Measurements from ENCODE around the gene SLC44A3.

The SLC44A3 gene

DNA sequence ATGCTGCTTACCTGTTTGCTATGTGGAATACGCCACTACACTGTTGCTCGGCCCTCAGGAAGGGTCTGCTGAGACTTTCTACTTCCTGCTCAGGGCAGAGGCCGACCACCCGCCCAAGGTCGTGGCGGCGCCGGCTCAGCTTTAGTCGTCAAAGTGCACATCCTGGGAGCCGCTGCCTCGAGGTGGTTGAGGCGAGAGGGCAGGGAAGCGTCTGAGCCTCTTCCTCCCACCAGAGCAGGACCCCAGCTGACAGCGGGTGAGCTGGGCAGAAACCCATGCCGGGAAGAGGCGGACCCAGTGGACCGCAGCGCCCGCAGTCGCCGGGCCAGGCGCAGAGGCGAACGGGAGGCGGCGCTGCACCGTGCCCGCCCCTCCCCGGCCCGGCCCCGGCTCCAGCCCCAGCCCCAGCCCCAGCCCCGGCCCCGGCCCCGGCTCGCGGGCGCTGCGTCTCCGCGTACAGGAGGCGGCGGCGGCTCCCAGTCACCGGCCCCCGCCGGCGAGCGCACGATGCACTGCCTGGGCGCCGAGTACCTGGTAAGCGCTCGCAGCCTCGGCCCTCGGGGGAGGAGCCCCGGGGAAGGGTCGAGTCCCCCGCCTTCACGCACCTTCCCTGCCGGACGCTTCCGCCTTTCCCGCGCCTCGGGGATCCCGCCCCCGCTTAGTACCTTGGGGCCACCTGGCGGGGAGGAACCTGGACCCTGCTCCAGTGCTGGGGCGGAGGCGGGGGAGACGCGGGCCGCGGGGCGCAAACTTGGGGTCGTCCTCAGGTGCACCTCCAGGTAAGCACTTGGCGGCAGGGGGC lies at the start of gene SLC44A3:
SLC44A3 (plus strand) TSS at position 413 of the 802 bp plus-strand sequence; CDS start at position 508, 95 bp downstream.
- no peak for DNase-seq

GRCh38 chr1:94772230-94772641 lies 47.9 kb upstream of the SLC44A3 start:
- DNase-seq = no peak

DNA sequence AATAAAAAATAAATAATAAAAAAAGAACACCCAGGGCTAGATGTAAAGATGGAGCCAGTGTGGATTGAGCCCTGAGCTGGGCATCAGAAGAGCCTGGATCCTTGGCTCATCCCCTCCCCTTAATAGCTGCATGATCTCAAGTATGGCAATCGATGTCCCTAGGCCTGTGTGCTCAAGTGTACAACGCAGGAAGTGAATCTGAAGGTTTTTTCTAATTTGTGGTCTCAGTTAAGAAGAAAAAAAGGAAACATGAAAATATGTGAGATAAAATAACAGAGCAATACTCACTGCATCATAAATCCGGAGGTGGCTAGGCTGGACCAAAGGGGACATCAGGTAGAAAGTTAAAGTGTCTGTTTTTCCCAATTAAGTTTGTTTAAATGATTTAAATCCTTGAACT lies 47.3 kb upstream of the SLC44A3 start:
- no peak for DNase-seq

DNA sequence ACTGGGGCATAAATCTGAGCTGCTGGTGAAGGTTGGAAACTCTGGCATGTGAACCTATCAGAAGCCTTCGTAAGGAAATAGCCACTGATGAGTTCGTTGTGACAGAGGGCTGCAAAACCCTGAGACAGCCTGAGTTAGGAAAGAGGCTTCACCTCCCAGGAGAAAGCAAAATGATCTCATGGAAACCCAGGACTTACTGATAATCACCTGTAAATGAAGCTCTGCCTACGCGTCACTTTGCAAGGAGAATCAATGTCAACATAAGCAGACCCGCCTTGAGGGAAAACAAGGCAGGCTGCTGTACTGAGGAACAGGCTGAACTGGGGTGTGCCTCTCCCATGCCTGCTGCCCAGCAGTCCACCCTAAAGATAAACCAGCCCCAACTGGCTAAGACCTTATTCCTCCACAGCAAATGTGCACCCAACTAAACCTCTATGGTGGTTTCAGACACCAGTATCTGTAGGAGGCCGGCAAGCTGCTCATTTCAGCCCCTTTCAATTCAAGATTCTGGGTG lies 46.8 kb upstream of the SLC44A3 start:
- DNase-seq = no peak

DNA sequence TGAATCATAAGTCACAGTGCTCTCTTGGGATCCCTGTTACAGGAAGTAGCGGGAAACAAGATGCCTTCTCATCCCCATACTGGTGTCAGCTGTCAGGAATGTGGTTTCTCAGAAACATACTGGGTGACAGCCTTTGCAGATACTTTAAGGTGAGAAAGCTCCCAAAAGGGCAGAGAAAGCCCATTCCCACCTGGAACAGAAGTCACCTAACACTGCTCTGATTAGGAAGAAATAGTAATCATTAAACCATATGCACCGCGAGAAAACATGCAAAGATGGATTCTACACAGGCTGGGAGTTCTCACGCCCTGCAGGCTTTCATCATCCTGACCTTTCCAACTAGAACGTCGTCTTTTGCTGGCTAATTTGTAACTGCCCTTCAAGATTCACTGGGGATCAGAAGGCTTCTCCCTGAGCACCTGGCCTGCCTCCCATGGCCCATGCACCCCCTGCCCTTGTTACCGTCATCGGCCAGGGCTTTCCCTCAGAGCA lies 46.2 kb upstream of the SLC44A3 start:
- no peak for DNase-seq

- DNase-seq = no peak
Observed at GRCh38 chr1:94776474-94776873, 43.7 kb upstream of the SLC44A3 start.

DNA sequence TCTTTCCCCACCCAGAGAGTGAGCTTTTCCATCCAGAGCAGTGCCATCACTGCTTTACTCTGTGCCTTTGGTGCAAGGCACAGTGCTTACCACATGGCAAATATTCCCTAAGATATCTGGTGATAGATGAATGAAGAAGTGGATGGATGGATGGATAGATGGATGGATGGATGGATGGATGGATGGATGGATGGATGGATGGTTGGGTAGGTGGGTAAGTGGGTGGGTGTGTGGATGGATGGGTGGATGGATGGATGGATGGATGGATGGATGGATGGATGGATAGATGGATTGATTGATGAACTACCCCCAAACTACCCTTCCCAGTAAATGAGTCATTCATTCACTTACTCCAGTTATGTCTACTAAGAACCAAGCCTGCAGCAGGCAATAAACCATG lies 42.9 kb upstream of the SLC44A3 start:
- no peak for DNase-seq

GRCh38 chr1:94778808-94779207 lies 41.3 kb upstream of the SLC44A3 start:
- no peak for DNase-seq

- no peak for DNase-seq
Observed at GRCh38 chr1:94783342-94784189, 36.6 kb upstream of the SLC44A3 start.

DNA sequence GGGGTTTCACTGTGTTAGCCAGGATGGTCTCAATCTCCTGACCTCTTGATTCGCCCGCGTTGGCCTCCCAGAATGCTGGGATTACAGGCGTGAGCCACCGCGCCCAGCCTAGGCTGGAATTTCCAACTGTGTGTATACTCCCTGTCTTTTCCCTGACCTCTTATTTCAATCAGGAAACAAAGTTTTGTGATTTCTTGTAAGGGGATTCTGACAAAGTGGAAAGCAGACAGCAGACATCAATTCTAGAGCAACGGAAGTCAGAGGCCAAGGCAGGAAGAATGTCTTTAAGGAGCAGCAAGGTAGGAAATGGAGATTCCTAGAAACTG lies 36.0 kb upstream of the SLC44A3 start:
- no peak for DNase-seq

DNA sequence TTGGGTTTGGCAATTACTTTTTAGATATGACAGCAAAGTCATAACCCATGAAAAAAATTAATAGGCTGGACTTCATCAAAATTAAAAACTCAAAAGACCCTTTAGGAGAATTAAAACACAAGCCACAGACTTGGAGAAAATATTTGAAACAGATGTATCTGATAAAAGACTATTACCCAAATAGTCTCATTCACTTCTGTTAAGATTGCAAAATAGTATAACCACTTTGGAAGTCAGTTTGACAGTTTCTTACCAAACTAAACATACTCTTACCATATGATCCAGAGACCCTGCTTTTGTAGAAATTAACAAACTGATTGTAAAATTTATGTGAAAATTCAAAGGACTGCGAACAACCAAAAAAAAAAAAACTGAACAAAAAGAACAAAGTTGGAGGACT lies 32.5 kb upstream of the SLC44A3 start:
- DNase-seq = no peak

GRCh38 chr1:94790246-94790645 lies 29.9 kb upstream of the SLC44A3 start:
- no peak for DNase-seq

- DNase-seq = no peak
Observed at GRCh38 chr1:94790670-94791069, 29.5 kb upstream of the SLC44A3 start.

- peak in 1 of 2 donors; percentile 37 for DNase-seq
Observed at GRCh38 chr1:94792473-94793295, 27.5 kb upstream of the SLC44A3 start.

- DNase-seq = no peak
Observed at GRCh38 chr1:94793296-94793656, 26.9 kb upstream of the SLC44A3 start.

DNA sequence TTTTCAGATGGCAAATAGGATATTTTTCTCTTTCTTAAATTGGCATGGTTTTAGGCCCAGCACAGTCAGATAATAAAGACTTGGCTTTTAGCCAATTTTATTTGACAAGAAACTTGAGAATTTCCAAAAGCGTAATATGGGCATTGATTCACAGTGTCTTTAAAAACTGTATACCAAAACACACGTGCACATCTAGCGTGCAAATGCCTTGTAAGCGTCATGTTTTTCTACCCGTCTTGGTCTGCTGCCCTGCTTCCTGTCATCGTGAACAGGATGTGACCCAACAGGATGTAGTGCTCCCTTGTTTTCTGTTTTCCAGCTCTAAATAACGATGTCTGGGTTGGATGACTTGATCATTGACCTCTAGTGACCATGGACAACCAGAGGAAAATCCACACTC lies 24.7 kb upstream of the SLC44A3 start:
- peak in 1 of 2 donors; percentile 29 for DNase-seq

DNA sequence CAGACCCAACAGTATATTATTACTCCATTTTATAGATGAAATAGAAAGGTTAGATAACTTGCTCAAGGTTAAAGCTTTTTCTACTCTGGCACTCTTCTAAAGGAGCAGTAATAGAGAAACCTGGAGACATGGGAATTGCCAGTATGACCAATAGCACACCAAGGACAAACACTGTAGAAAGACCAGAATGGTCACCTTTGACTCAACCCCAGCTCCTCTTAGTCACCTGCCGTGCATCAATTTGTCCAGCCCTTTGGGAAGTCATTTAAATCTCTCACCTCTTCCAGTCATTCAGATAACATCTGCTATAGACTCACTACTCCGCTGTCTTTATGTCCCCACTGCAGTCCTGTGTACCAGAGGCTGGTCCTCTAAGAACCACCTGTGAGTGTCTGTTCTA lies 23.9 kb upstream of the SLC44A3 start:
- no peak for DNase-seq

DNA sequence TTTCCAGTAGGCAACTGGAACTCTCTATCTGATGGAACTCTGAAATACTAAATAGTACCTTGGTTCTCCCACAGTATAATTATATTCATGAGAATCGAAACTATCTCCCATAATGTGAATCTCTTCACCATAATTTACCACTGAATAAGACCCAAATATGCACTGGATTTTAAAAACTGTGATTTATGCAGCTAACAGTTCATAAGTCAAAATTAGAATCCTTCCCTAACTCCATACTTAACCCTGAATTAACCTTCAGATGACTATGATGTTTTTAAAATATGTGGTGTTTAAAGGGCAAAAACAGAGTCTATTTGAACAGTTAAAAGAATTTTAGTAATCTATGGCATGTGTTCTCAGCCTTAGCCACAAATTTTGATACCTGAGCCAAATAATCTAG lies 22.9 kb upstream of the SLC44A3 start:
- no peak for DNase-seq

DNA sequence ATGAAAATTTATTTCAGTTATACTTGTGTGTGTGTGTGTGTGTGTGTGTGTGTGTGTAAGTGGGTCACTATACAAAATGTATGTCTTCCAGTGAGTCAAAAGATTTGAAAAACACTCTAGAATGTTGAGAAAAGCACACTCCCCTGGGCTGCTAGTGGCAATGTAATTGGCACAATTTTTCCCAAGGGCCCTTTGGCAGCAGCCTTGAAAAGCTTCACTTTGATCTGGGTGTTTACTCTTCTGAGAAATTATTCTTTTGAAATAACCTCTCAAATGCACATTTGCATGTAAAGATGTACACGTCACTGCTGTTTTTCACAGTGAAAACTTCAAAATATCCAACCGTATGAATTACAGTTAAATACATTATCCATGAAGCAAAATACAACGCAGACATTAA lies 22.1 kb upstream of the SLC44A3 start:
- no peak for DNase-seq

- DNase-seq = no peak
Observed at GRCh38 chr1:94798462-94798861, 21.7 kb upstream of the SLC44A3 start.

- no peak for DNase-seq
Observed at GRCh38 chr1:94799206-94799605, 21.0 kb upstream of the SLC44A3 start.

DNA sequence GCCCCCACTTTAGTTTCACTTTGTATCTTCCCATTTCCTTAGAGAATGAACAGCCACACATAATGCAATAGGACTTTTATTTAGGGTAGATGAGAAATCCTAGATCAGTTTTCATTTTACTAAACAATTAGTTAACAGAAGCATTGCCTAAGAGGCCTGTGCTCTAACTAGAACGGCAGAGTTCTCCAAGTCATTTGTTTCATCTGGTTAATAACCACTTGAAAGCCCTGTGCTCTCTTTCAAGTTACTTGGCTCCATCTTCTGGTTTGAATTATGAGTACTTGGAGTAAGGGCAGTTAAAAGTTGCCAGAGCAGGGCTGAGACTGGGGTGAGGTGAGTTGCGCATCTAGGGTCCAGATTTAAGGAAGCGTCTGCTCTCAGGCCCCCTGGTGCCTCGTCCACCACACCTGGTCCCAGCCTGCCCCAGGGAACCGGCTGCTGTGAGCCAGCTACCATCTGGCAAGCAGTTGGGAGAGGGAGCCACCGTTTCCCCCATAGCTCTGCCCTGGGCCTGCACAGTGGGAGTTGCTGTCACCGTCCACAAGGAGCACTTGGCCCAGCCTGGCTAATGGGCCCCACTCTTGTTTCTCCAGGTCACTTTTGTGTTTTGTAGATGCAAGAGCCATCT lies 18.1 kb upstream of the SLC44A3 start:
- no peak for DNase-seq

DNA sequence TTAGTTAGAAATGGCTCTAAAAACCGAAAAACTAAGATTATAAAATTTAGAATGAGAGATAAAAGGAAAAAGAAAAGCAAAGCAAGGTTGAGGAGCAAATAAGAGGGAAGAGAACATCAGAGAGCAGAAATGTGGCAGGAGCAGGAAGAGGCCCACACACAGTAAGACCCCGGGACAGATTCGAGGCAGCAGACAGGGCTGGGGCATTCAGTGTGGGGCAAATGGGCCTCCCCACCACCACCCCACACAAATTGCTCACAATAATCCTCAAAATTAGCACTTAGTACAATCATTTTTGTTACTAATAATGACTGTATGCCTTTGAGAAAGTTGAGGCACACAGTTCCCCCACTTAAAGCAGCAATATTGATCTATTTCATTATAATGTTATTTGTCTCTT lies 17.1 kb upstream of the SLC44A3 start:
- no peak for DNase-seq
